Adrenal gland (tissue), 12 donors: ENCODE measurements around the gene SRPRB. TPM values are rescaled to one million over a fixed set of nuclear protein-coding genes. Genes with fewer than 3 reads are reported as not detected.
A peak's percentile ranks its signal among the peaks of the same experiment; 100 is the strongest.

Source experiments
- DNase-seq, 7 donors: peaks; one replicate each; pipeline ENCODE4 v3.0.0-alpha.2; 2019 to 2020
- H3K27ac ChIP-seq, 5 donors: fragments of 200-600 bp; sonication (generic) in 4 of 5; 1 replicate in 3 of 5; 2 replicates in 2 of 5; pipeline versions ENCODE4 v1.5.1 to v1.8.0; 2016 to 2020; ENCODE audit warnings: mild to moderate bottlenecking in 1 of 5
- H3K27me3 ChIP-seq: fragments of 200-600 bp; 2 replicates; pipeline ENCODE4 v1.8.0; 2021
- H3K36me3 ChIP-seq, 2 donors: fragments of 200-600 bp; replicated peaks in 1 of 2; 1 replicate in 1 of 2; 2 replicates in 1 of 2; pipeline versions ENCODE4 v1.5.1 to v1.8.0; 2018 to 2022
- H3K4me1 ChIP-seq, 2 donors: fragments of 200-600 bp; replicated peaks in 1 of 2; 1 replicate in 1 of 2; 2 replicates in 1 of 2; pipeline versions ENCODE4 v1.5.1 to v1.8.0; 2018 to 2021
- H3K4me3 ChIP-seq, 4 donors: fragments of 200-600 bp; sonication (generic) in 3 of 4; one replicate each; pipeline ENCODE4 v1.5.1; 2016 to 2018
- H3K9me3 ChIP-seq, 3 donors: fragments of 200-600 bp; sonication (generic) in 1 of 3; replicated peaks in 1 of 3; 1 replicate in 2 of 3; 2 replicates in 1 of 3; pipeline versions ENCODE4 v1.5.1 to v1.8.0; 2016 to 2021
- CTCF ChIP-seq, 6 experiments: fragments of 450-650 bp in 4 of 6; fragments of 200-600 bp in 2 of 6; sonication (generic) in 1 of 6; IDR thresholded peaks; 1 replicate in 5 of 6; 2 replicates in 1 of 6; pipeline versions ENCODE4 v1.5.1 to v1.8.0; 2016 to 2021; ENCODE audit warnings: antibody characterized with exemption in 6 of 6, mild to moderate bottlenecking in 2 of 6, moderate library complexity in 1 of 6
- POLR2A ChIP-seq, 2 donors: fragments of 450-650 bp; IDR thresholded peaks; one replicate each; pipeline ENCODE4 v1.6.1; 2017; ENCODE audit warnings: antibody characterized with exemption in 2 of 2, mild to moderate bottlenecking in 2 of 2, moderate library complexity in 1 of 2
- WGBS, 4 donors: extraction: QIAGEN DNeasy Blood & Tissue Kit in 2 of 4; methylation state at CpG; one replicate each; pipeline versions ENCODE4 v1.1.5 to v1.1.7; 2013 to 2017; 5-methylcytosine and 5-hydroxymethylcytosine counted together
- intact Hi-C, 2 donors: fragments of 100-400 bp; cut with DNase I; formaldehyde crosslinking; loops; one replicate each; pipeline versions ENCODE4 v1.14.1 to v1.15.0; 2022 to 2023
- polyA plus RNA-seq, 3 donors: library from polyadenylated mRNA; stranded (reverse); fragments of 200-250 nt in 2 of 3; fragments of 350-450 nt in 1 of 3; fragmentation: Illumina TruSeq in 1 of 3; extraction: RNeasy Lipid Tissue Mini Kit (QIAGEN cat#74804) in 1 of 3; gene quantifications; one replicate each; pipeline ENCODE4 v1.2.3, GENCODE V29; 2013 to 2014
- total RNA-seq, 9 donors: library from RNA; depleted of rRNA in 4 of 9; stranded (reverse); fragments of >200 nt in 4 of 9; fragments of 120-200 nt in 1 of 9; fragmentation: NEBNext Ultra II Directional in 1 of 9; extraction: Animal tissue kit (Norgen Biotek cat#: 25700) in 1 of 9; gene quantifications; one replicate each; pipeline versions ENCODE4 v1.1.0 to v1.2.4, GENCODE V29; 2013 to 2023
- donor health status: healthy with polysubstance abuse.
- donor health status: Bipolar disorder and iron deficiency.
- donor health status: DM: yes; HTN: yes; CAD: no.
- donor health status: DM: no; HTN: no; CAD: no.
- donor health status: DM: no; HTN: no; CAD: no.
- donor health status: DM: yes; HTN: yes; CAD: no.

The SRPRB gene
- total and polyA plus RNA-seq, 12 donors, result 13.0 to 177 (median 48.7) TPM

GRCh38 chr3:133833267-133833666, 27.7 kb downstream of the SRPRB start:
- no peak overlapping the region for H3K27ac ChIP-seq
- H3K4me1 ChIP-seq, result no peaks in the 10 kb centered on the region
- DNase-seq, result peak in 1 of 7 donors; percentile 33
- 80 to 95% (median 86%) methylated on average over 2 to 5 of the region's 5 CpGs for WGBS, 4 donors
- intact Hi-C loops, result no loop called here
- no peak overlapping the region for H3K4me3 ChIP-seq
- H3K9me3 ChIP-seq, result no peaks in the 10 kb centered on the region
- no peaks in the 10 kb centered on the region for H3K36me3 ChIP-seq
- no peaks in the 10 kb centered on the region for H3K27me3 ChIP-seq
- TF ChIP-seq POLR2A (IDR thresholded peaks at IDR 0.05) (no peak), CTCF (IDR thresholded peaks at IDR 0.05) (no peak)

DNA sequence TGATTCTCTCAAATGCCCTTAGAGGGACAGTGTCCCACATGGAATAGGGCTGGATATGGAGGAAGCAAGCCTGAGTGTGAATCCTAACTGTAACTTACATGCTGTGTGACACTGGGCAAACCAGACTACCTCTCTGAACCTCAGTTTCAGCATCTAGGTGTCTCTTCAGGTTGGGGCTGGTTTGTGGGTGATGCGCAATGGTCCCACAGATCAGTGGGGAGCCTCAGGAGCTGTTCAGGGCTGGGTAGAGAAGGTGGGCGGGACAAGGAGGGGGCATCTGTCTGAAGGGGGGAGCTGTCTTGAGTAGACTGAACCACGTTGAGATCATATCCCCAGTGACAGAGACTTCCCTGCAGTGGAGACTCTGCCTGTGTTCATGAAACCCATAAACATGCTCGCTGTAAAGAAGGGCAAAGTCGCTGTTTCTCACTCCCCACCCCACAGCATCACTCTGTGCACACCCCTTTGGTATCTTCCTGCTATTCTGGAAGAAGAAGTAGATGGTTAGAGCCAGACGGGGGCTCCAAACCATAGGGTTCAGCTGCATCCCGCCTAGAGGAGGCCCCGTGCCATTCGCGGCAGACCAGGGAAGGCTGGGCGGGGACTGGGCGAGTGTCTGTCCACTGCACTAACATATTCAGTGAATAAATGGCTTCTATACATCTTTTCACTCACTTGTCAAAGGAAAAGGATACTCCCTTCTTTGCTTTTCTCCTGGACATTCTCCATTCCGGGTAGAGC, 28.4 kb downstream of the SRPRB start:
- H3K4me3 ChIP-seq, result no peak overlapping the region
- WGBS, 4 donors, result 89 to 93% (median 91%) methylated on average over 12 to 13 of the region's 13 CpGs
- no peaks in the 10 kb centered on the region for H3K4me1 ChIP-seq
- intact Hi-C loops, result no loop called here
- H3K27ac ChIP-seq, result no peak overlapping the region
- H3K27me3 ChIP-seq, result no peaks in the 10 kb centered on the region
- no peaks in the 10 kb centered on the region for H3K9me3 ChIP-seq
- peak in 1 of 7 donors; percentile 25 for DNase-seq
- no peak for TF ChIP-seq POLR2A (IDR thresholded peaks at IDR 0.05)
- TF ChIP-seq CTCF (IDR thresholded peaks at IDR 0.05), result no peak
- H3K36me3 ChIP-seq, result no peaks in the 10 kb centered on the region

GRCh38 chr3:133834621-133835417, 29.2 kb downstream of the SRPRB start:
- WGBS, 4 donors, result 92 to 97% (median 95%) methylated on average over 14 of the region's 14 CpGs
- H3K27ac ChIP-seq, result no peak overlapping the region
- H3K36me3 ChIP-seq, result no peaks in the 10 kb centered on the region
- intact Hi-C loops, result no loop called here
- H3K4me3 ChIP-seq, result no peak overlapping the region
- no peaks in the 10 kb centered on the region for H3K9me3 ChIP-seq
- H3K27me3 ChIP-seq, result no peaks in the 10 kb centered on the region
- H3K4me1 ChIP-seq, result no peaks in the 10 kb centered on the region
- TF ChIP-seq CTCF (IDR thresholded peaks at IDR 0.05), result no peak
- no peak for TF ChIP-seq POLR2A (IDR thresholded peaks at IDR 0.05)
- DNase-seq, result peak in 1 of 7 donors; percentile 27

- H3K27me3 ChIP-seq, result no peaks in the 10 kb centered on the region
- TF ChIP-seq CTCF (IDR thresholded peaks at IDR 0.05), result no peak
- no peak for TF ChIP-seq POLR2A (IDR thresholded peaks at IDR 0.05)
- H3K9me3 ChIP-seq, result no peaks in the 10 kb centered on the region
- no peak overlapping the region for H3K4me3 ChIP-seq
- intact Hi-C loops, result no loop called here
- DNase-seq, result no peak
- H3K27ac ChIP-seq, result no peak overlapping the region
- 91 to 100% (median 93%) methylated on average over 3 of the region's 3 CpGs for WGBS, 4 donors
- H3K36me3 ChIP-seq, result no peaks in the 10 kb centered on the region
- no peaks in the 10 kb centered on the region for H3K4me1 ChIP-seq
Measured at GRCh38 chr3:133835418-133835743, 29.8 kb downstream of the SRPRB start.
